K562 (cell line): ENCODE results near the gene KLK2.

Source experiments
- IFI16 ChIP-seq: fragments of 250-450 bp; sonication (Bioruptor Pico); IDR thresholded peaks from 2 replicates; pipeline ENCODE4 v2.1.2; 2022; ENCODE audit warnings: mild to moderate bottlenecking, inconsistent platforms
- TF ChIP-seq, protein P1 (sequence below), 2 experiments: IDR thresholded peaks in 1 of 2; conservative IDR thresholded peaks in 1 of 2; 2 replicates each; pipeline ENCODE4 v1.6.1; 2016; ENCODE audit warnings: low read depth in 2 of 2, mild to moderate bottlenecking in 1 of 2, missing compliant biosample characterization in 1 of 2, missing genetic modification characterization in 1 of 2, moderate library complexity in 1 of 2

DNA sequence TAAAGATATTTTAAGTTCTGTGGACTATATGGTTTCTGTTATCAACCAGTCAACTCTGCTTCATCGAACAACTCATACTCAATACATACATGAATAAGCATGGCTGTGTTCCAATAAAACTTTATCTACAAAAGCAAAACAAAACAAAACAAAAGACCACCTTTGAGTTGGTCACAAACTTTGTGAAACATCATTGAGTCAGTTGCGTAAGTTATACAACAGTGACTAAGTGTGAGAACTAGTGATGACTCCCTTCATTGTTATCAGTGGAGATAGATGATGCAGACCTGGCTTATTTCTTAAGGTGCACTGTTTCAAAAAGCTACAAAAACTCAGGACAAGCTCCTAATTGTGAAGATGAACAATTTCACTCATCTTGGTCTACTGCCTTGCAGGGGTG, 52.5 kb downstream of the KLK2 start:
- TF ChIP-seq IFI16 (CRISPR knock-in tag), result no peak
- TF ChIP-seq, protein P1, sequence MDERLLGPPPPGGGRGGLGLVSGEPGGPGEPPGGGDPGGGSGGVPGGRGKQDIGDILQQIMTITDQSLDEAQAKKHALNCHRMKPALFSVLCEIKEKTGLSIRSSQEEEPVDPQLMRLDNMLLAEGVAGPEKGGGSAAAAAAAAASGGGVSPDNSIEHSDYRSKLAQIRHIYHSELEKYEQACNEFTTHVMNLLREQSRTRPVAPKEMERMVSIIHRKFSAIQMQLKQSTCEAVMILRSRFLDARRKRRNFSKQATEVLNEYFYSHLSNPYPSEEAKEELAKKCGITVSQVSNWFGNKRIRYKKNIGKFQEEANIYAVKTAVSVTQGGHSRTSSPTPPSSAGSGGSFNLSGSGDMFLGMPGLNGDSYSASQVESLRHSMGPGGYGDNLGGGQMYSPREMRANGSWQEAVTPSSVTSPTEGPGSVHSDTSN (CRISPR knock-in tag; IDR thresholded peaks at IDR 0.05; ENCODE audit: low read depth), result no peak
- TF ChIP-seq, protein P1 (tag; conservative IDR thresholded peaks at IDR 0.05; ENCODE audit: low read depth), result no peak
